Measurements from ENCODE around the gene MYO7A. TPM values are rescaled to one million over a fixed set of nuclear protein-coding genes. Genes with fewer than 3 reads are reported as not detected.

MYO7A gene
- total and polyA plus RNA-seq, 2 experiments from 2014 or later: 0.48 to 1.6 TPM

GRCh38 chr11:77262803-77263202, 134.8 kb downstream of the MYO7A start:
- Histone ChIP-seq H3K4me3 (no peak overlapping the region), H3K27me3 (no peaks in the 10 kb centered on the region), H3K4me1 (ENCODE audit: low read depth) (no peaks in the 10 kb centered on the region), H3K36me3 (no peaks in the 10 kb centered on the region), H3K9me3 (ENCODE audit: low read depth) (no peaks in the 10 kb centered on the region), H3K27ac (no peak overlapping the region)
- DNase-seq (ENCODE audit: low read depth in 1 of 2, low spot score in 1 of 2): no peak
- TF ChIP-seq CTCF (IDR thresholded peaks at IDR 0.05; ENCODE audit: low read depth, low read length): no peak

Other genes starting within 250 kb of the MYO7A start
- gene B3GNT6, start 93.8 kb upstream of the MYO7A start, total RNA-seq: not detected in 2 replicates
- gene B3GNT6, start 93.8 kb upstream of the MYO7A start, polyA plus RNA-seq: not detected in 2 replicates
- gene CAPN5, start 61.3 kb upstream of the MYO7A start, total RNA-seq: 9.4 and 9.8 TPM in 2 replicates
- gene CAPN5, start 61.3 kb upstream of the MYO7A start, polyA plus RNA-seq: 8.8 and 10.0 TPM in 2 replicates
- gene OMP, start 25.4 kb upstream of the MYO7A start, total RNA-seq: not detected in 2 replicates
- gene OMP, start 25.4 kb upstream of the MYO7A start, polyA plus RNA-seq: not detected in 2 replicates
- gene GDPD4, start 173.4 kb downstream of the MYO7A start, total RNA-seq: not detected in 2 replicates
- not detected in 2 replicates for gene GDPD4, start 173.4 kb downstream of the MYO7A start, polyA plus RNA-seq

All from cardiac muscle cell (in vitro differentiated cells and primary cell).